SW480 (cell line): ENCODE results near the gene ANGEL2.
"Not testable (repeated sequence)": the region's sequence is repeated elsewhere in the genome, so short reads cannot be mapped to it uniquely, and the experiment has no call there.

Source experiments
- DNase-seq: peaks from one replicate; pipeline ENCODE4 v3.0.0-alpha.2; 2016; ENCODE audit warnings: low spot score

The ANGEL2 gene

DNA sequence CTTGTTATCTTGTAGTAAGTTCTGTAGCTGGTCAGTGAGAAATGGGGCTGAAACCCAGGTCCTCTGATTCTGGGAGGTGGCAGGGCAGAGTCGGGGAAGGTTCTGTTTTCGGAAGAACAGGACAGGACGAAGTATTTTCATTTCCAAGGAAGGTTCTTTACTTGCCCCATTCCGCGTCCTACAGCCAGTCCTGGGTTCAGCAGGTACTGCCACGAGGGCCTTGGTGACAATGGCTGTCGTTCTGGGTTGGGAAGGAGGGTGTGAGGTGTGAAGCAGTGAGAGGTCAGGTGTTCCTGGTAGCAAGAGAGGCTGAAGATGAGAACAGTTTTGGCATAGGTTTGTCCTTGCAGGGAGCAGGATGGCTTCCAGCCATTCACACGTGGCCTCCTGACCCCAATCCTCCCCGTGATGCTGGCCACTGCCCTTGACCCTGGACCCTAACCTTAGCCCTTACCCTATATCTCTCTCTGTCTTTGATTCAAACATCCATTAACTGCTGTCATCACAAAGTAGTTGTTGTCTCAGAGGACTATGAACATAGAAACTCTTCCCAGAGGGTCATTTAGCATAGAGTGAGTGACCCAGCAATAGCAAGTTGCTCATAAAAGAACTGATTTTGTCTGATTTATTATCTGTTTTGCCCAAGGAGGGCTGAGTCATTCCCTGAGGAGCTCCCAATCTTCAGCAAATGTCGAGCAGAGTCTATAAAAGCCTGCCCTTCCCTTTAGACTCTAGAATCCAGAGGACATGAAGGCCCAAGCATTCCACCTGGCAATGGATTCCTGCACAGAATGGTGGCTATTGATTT, 40.4 kb downstream of the ANGEL2 start:
- DNase-seq, result no peak

DNA sequence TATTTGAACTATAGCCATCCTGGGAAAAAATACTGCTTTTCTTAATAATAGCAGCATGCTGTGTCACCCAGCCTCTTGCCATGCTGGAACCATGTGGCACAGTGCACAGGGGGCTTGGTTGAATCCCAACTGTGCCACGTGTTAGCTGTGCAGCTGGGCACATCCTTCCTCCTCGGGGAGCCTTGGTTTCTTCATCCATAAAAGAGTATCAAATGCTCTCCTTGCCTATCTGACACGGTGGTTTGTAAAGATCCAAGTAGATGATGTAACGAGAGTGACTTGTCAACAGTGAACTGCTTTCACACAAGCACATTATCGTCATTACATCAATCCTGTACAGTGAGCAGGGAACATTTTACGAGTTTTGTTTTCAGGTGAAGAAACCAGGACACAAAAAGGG, 41.0 kb downstream of the ANGEL2 start:
- DNase-seq, result no peak

DNA sequence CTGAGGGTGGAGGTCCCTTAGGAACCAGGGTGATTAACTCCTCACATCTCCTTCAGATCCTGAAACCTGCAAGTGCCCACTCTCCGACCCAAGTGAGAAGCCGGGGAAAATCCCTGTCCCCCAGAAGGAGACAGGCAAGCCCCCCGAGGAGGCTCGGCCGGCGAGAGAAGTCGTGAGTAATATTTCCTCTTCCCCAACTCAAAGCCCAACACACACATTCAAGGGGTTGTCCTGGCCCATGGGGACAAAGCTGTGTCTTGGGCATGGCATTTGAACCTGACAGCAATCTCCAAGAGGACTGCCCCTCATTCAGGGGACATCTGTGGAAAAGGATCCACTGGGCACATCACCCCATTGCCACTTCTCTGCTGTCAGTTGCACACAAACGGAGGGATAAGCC, 41.8 kb downstream of the ANGEL2 start:
- DNase-seq, result no peak

DNA sequence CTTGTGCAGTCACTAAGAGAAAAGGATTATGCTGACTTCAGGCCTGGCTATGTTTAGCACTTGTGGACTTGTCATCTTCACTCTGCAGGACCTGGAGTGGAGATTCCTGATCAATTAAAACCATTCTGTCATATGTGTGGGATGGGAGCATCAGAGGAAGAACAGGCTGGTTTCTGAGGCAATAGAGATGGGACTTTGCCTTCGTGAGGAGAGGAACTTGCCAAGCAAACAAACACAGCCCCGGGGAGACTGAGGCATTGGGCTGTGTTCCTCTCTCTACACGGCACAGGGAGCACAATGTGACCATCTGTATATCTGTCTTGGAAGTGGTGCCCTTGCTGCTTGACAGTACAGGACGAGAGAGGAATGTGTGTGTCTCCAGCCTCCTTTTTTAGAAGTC, 42.2 kb downstream of the ANGEL2 start:
- DNase-seq, result no peak

DNA sequence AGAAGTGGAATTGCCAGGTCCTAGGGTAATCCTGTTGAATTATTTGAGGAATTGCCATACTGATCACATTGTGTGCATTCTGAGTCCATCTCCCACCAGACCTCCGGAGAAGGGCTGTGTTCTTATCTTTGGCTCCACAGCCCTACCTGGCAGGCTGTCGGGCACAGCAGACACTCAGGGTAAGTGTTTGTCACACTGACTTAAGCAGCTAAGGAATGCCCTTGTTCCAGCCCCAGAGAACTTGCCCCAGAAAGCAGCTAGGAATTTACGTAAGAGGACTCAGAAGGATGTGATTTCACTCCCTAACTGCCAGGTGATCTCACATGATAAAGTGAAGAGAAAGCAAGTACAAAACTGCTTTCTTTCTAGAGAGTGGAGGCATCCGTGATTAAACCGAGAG, 44.4 kb downstream of the ANGEL2 start:
- no peak for DNase-seq

DNA sequence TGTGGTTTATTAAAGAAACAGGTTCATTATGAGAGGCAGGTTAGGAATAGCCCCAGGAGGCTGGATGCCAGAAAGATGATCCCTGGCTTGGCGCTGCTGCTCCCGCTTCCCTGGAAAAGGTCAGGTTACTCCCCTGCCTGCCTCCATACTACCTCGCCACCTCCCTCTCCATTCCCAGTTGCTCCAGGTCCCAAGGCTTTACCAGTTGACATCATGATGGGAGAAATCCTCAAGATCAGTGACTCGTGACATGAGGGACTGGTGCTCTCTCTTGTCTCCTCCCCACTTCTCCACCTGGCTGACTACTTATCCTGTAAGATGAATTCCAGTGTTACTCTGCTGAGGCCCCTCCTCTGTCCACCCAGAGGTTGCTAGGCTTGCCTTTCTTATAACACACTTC, 45.6 kb downstream of the ANGEL2 start:
- no peak for DNase-seq

DNA sequence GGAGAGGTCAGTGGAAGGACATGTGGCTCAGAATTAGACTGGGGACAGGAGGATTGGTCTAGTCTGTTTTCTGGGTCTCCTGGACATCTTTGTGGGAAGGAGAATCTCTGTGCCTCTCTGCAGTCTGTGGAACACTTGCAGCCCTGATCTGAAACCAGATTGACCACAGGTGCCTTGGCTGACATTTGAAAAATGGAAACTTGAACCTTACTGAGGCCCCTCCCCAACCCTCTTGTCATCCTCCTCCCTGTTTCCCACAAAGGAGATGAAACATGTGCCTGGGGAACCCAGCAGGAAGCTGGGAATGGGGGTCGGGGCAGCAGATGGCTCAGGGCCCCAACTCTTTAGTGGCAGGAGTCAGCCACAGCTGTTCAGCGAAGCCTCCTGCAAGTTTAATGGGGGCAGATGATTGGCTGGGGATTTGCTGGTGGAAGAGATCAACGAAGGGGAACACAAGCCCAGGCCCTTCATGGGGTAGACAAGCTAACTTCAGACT, 47.3 kb downstream of the ANGEL2 start:
- DNase-seq, result no peak

DNA sequence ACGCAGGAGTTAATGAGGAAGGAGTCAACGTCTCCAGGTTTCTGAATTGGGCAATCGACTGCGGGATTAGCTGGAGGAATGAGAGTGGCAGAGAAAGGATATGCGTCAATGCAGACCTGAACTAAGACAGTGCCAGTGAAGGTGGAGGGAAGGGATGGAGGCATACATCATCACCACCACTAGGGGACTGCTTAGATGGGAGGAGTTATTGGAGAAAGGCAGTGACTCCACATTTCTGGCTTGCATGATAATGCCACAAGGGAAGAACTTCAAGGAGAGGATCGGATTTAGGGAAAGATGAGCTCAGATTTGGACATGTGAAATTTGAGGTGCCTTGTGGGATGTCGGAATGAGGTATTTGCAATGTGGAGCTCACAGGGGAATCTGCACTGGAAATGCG, 47.9 kb downstream of the ANGEL2 start:
- peak; percentile 41 for DNase-seq

DNA sequence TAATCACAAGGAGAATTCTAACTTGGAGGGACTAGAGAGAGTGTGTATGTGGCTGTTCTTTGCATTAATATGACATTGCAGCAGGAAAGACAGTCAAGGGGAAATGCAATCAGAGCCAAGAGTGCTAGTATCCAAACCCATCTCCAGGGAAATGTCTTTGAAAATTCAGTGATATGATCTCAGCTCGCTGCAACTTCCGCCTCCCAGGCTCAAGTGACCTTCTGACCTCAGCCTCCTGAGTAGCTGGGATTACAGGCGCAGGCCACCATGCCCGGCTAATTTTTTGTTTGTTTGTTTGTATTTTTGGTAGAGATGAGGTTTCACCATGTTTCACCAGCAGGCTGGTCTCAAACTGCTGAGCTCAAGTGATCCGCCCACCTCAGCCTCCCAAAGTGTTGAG, 49.1 kb downstream of the ANGEL2 start:
- DNase-seq, result no peak

DNA sequence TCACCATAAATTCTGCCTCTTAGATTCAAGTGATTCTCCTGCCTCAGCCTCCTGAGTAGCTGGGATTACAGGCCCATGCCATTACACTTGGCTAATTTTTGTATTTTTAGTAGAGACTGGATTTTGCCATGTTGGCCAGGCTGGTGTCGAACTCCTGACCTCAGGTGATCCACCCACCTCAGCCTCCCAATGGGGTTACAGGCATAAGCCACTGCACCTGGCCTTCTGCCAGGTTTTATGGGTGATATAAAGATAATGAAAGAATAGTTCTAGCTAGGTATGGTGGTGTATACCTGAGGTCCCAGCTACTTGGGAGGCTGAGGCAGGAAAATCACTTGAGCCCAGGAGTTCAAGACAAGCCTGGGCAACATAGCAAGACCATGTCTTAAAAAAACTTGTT, 50.7 kb downstream of the ANGEL2 start:
- not testable (repeated sequence) for DNase-seq

DNA sequence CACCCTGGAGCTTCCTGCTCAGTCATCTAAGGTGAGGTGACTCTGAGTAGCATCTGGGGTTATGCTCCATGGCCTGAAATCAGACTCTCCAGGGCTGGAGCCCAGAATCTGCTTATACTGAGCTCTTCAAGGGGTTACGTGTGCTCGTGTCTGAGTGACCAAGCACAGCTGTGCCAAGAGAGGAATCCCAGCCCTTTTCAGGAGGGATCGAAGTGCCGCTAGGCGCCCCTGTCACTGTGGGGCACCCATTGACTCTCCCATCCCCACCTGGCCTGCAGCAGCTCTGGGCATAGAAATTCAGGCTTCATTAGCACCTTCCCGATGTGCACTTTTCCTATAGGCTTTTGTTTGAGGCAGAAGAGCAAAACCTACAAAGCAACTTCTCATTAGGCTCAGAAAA, 51.6 kb downstream of the ANGEL2 start:
- DNase-seq, result no peak

DNA sequence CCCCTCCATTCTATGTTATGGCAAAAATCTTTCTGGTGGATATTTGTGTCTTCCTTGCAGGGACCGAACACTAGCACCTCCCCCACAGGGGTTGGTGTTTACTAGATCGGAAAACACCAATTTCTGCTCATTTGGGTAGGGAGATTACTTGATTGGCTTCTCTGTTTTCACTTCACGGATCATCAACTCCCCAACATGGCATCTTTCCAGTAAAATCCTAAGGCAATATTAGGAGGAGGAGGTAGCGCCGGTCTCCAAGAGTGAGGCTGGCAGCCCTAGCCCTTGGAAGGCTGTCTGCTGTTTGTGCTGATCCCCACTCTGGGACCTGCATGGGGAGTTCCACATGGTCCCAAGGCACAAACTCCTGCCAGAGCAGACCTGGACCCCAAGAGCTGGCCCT, 53.2 kb downstream of the ANGEL2 start:
- no peak for DNase-seq

DNA sequence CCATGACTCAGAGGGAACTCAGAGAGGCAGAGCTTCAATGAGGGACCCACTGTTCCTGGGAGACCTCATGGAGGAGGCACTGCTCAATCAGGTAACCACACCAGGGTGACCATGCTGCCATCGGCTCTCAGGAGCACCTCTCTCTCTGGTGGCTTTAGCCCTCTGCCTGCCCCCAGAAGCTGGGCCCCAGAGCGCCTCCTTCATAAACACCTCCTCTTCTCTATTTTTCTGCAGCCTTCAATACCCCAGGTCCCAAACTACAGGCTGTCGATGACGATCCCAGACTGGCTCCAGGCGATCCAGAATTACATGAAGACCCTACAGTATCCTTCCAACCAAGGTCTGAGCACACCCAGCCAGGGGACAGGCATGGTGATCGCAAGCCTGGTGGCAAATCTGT, 54.7 kb downstream of the ANGEL2 start:
- no peak for DNase-seq

DNA sequence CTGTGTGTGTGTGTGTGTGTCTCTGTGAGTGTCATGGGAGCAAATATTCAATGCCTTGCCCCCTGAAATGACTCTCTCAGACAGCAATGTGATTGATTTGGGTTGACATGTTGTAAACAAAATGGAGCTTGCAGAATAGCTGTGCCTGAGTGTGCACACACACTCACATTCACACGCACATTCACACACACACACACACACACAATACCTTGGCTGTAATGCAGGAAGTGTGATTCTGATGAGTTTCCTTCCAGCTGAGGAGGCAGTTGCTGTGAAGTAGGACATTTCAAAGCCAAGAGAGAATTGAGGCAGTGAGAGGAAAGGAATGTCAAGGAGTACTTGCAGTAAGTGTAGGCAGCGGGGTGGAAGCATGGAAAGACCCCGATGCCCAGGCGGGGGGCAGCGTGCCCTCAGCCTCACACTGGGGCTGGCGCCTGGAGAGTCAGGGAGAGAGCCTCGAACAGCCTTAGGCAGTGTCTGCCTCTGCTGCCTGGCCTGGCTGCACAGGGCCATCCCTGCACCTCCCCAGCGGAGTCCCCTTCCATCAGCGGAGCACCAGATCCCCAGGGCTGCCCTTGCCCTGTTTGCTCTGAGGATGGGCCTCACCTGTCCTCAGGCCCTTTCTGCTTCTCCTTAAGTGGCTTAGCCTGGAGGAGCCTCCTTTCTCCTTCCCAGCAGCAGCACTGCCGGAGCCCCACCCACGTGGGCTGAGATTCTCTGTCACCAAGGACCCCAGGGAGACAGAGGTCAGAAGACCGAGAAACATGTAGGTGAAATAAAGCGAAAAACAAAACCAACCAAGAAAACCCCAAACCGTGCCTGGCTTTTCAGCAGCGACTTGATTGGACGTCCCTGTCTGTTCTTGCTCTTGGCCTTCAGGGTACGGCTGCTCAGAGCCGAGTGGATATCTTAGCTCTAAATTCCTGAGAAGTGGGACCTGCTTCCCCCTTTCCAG, 56.1 kb downstream of the ANGEL2 start:
- no peak for DNase-seq

DNA sequence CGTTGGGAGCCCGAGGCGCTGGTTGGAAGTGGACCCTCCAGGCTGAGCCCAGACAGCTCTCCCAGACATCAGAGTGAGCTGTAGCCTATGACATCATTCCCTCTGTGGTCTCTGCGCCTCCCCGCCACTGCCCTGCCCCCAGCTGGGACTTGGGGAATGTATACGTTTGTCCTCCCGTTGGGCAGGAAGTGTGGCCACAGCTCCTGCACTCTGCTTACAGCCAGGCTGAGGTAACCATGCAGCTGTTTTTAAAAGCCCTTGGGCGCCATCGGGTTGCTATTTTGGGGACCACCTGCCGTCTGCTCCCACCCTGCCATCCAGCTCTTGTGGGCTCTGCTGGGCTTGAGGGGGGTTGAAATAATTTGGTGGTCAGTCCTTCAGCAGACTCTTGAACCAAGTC, 57.5 kb downstream of the ANGEL2 start:
- DNase-seq, result no peak

DNA sequence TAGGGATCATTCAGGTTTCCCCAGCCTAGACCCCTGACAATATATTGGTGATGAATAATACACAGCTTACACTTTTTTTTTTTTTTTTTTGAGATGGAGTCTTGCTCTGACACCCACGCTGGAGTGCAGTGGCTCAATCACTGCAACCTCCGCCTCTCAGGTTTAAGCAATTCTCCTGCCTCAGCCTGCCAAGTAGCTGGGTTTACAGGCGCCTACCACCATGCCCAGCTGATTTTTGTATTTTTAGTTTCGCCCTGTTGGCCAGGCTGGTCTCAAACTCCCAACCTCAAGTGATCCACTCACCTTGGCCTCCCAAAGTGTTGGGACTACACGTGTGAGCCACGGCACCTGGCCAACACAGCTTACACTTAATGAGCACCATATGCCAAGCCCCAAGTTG, 58.1 kb downstream of the ANGEL2 start:
- no peak for DNase-seq

DNA sequence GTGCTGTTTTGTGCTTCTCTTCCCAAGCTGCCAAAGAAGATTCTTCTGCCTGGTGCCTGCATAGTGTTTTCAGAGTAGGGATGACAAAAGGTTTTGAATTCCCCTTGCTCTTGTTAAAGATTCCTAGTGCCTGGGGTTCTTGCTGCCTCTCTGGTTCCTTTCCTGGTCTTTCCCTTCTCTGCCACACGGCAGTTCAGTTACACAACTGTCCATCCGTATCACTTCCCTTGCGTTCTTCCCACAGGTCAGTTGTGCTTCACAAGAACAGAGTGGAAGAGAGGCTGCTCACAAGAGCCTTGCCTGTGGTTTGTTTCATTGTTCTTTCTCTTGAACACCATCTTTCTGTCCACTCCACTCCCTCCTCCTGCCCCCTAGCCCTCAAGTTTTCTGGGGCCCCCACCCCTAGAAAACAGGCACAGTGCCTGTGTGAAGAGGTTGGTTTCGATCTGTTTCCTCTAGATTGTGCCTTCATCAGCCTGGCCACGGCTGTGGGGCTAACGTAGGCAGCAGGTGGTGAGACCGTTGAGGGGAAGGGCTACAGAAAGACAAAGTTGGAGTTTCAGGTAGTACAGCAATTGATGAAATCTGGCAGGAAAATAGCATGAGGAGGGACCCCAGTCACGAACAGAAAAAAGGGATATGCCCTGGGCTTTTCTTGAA, 59.6 kb downstream of the ANGEL2 start:
- DNase-seq, result no peak

DNA sequence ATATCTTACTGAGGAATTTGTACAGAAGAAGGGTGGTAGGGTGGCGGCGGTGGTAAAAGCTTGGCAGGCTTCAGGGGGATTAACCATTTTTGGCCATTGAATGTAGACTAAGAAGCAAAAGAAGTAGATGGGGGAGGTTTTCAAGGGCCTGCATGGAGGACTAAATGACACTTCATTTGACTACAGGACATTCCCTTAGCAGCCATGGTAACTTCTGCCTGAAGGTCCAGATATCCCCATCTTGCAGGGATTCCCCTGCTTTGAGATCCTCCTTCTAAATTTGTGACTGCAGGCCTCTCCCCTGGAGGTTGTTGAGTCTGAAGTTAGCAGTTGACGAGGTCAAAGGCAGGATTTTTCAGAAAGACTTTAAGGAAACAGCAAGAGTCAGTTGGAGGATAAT, 60.6 kb downstream of the ANGEL2 start:
- DNase-seq, result no peak

DNA sequence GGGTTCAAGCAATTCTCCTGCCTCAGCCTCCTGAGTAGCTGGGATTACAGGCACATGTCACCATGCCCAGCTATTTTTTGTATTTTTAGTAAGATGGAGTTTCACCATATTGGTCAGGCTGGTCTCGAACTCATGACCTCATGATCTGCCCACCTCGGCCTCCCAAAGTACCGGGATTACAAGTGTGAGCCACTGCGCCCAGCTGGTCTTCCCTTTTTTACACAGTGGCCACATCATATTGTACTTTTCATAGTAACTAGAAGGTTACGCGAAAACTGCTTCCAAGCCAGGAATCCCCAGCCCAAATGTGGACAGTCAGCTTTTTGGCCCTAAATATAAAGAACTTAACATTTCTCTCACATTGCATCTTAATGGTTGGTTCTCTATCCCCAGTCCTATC, 61.2 kb downstream of the ANGEL2 start:
- no peak for DNase-seq

DNA sequence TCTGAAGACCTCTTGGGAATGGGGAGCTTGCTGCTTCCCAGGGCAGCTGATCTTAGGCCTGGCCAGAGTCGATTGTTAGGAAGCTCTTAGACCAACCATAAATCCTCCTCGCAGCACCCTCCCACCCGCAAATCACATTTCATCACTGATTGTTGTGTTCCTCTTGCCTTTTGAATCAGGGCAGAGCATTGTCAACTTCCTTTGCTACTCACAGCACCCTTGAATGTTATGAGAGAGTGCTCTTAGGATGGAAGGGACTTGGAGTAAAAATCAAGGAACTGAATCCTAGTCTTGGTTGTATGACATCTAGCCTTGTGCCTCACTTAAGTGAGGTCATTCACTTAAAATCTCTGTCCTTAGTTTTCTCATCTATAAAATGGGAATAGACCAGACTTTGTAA, 62.3 kb downstream of the ANGEL2 start:
- DNase-seq, result no peak

DNA sequence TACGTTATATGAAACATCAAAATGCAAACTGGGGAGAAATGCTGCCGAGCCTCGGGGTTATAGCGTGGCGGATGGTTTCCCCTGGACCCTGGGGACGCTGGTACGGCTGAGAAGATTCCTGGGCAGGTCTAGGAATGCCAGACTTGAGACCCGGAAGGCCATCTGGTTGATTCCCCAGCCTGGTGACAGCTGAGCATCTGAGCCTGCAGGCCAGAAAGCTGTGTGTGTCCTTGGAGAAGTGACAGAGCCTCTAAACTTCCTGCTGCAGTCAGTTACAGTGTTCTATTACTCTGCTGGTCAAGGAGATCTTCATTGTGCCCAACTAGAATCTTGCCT, 63.1 kb downstream of the ANGEL2 start:
- DNase-seq, result no peak

DNA sequence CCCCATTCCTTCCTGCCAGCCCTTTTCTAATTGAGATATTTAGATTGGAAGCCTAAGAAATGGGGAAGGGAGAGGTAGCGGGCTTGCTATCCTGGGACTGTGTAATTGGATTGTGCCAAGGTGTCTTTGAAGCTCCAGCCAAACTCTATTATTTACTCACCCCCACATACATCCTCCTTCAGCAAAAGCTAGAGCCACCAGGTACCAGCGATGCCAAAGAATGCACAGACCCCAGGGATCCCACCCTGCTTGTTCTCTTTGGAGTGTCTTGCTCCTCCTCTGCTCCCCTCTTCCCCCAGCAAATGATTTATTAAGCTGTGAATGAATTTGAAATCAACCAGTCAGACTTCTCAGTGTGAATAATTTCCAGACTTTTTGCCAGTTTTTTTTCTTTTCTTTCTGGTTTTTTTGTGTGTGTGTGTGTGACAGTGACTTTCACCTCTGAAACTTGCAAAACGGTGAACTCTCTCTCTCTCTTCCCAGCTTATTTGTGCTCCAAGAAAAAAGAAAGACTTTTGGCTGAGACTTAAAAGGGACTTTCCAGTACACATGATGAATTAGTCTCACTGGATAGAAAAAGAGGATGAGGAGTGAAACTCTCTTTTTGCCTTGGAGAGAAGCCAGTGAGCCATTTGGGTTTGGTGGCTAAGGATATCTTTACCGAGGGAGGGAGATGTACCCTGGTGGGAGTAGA, 63.6 kb downstream of the ANGEL2 start:
- no peak for DNase-seq
